Ishikawa (cell line): ENCODE results near the gene RAG2.

Experiments used
- CEBPB ChIP-seq: IDR thresholded peaks from 2 replicates; pipeline ENCODE4 v1.6.1; 2012
- CREB1 ChIP-seq: IDR thresholded peaks from 2 replicates; pipeline ENCODE4 v1.6.1; 2012; ENCODE audit warnings: low read depth
- EGR1 ChIP-seq: IDR thresholded peaks from 2 replicates; pipeline ENCODE4 v1.6.1; 2012
- EP300 ChIP-seq: IDR thresholded peaks from 2 replicates; pipeline ENCODE4 v1.6.1; 2012; ENCODE audit warnings: borderline replicate concordance
- FOXM1 ChIP-seq: IDR thresholded peaks from 2 replicates; pipeline ENCODE4 v1.6.1; 2012; ENCODE audit warnings: low read depth, borderline replicate concordance
- NFIC ChIP-seq: IDR thresholded peaks from 2 replicates; pipeline ENCODE4 v1.6.1; 2012
- RAD21 ChIP-seq: IDR thresholded peaks from 2 replicates; pipeline ENCODE4 v1.6.1; 2012; ENCODE audit warnings: low read depth
- REST ChIP-seq: IDR thresholded peaks from 2 replicates; pipeline ENCODE4 v1.6.1; 2012; ENCODE audit warnings: low read depth, mild to moderate bottlenecking
- TAF1 ChIP-seq: IDR thresholded peaks from 2 replicates; pipeline ENCODE4 v1.6.1; 2012; ENCODE audit warnings: low read depth, mild to moderate bottlenecking
- TCF12 ChIP-seq: IDR thresholded peaks from 2 replicates; pipeline ENCODE4 v1.6.1; 2012; ENCODE audit warnings: low read depth
- TEAD4 ChIP-seq: IDR thresholded peaks from 2 replicates; pipeline ENCODE4 v1.6.1; 2012
- USF1 ChIP-seq: IDR thresholded peaks from 2 replicates; pipeline ENCODE4 v1.6.1; 2012
- YY1 ChIP-seq: IDR thresholded peaks from 2 replicates; pipeline ENCODE4 v1.6.1; 2012; ENCODE audit warnings: low read depth
- ZBTB7A ChIP-seq: IDR thresholded peaks from 2 replicates; pipeline ENCODE4 v1.6.1; 2012; ENCODE audit warnings: low read depth
- TF ChIP-seq, protein P1 (sequence below): IDR thresholded peaks from 2 replicates; pipeline ENCODE4 v1.6.1; 2012

The RAG2 gene

DNA sequence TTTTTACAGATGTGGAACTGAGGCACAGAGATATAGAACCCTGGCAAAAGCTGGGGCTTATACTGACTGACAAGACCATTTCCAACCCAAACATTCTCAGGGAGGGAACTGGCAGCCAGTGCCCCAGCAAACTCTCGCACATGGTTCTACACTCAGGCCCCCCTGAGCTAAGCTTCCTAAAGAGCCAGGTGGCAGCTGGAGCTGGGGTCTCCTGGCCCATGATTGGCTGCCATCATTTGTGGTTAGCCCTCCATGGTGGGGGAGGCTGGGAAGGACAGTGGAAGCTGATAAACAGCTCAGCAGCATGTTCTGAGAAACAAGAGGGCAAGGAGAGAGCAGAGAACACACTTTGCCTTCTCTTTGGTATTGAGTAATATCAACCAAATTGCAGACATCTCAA lies 30.3 kb downstream of the RAG2 start, which contains the start of gene RAG1:
Gene RAG1, plus strand, starts transcription at position 314 of the 400 bp plus-strand sequence. CDS start 5,298 bp downstream, outside the sequence.
- TF ChIP-seq USF1, result no peak
- TF ChIP-seq CREB1, result no peak
- TF ChIP-seq REST, result no peak
- no peak for TF ChIP-seq YY1
- no peak for TF ChIP-seq TEAD4
- TF ChIP-seq TCF12, result no peak
- TF ChIP-seq FOXM1, result no peak

- TF ChIP-seq YY1, result no peak
- no peak for TF ChIP-seq TCF12
- no peak for TF ChIP-seq USF1
- no peak for TF ChIP-seq CREB1
- TF ChIP-seq EP300, result no peak
- TF ChIP-seq CEBPB, result no peak
- no peak for TF ChIP-seq TEAD4
- no peak for TF ChIP-seq NFIC
- TF ChIP-seq, protein P1, sequence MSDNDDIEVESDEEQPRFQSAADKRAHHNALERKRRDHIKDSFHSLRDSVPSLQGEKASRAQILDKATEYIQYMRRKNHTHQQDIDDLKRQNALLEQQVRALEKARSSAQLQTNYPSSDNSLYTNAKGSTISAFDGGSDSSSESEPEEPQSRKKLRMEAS, result no peak
- no peak for TF ChIP-seq REST
These were observed 31.5 kb downstream of the RAG2 start for GRCh38 chr11:36566407-36567053.

- TF ChIP-seq TAF1 (no peak), NFIC (no peak), TCF12 (no peak), FOXM1 (no peak), ZBTB7A (no peak), EP300 (no peak), TEAD4 (no peak), YY1 (no peak), CREB1 (no peak), CEBPB (no peak), USF1 (no peak), EGR1 (no peak), RAD21 (no peak), REST (no peak)
- TF ChIP-seq, protein P1, result no peak
These were observed 32.9 kb downstream of the RAG2 start for GRCh38 chr11:36565031-36565610.

DNA sequence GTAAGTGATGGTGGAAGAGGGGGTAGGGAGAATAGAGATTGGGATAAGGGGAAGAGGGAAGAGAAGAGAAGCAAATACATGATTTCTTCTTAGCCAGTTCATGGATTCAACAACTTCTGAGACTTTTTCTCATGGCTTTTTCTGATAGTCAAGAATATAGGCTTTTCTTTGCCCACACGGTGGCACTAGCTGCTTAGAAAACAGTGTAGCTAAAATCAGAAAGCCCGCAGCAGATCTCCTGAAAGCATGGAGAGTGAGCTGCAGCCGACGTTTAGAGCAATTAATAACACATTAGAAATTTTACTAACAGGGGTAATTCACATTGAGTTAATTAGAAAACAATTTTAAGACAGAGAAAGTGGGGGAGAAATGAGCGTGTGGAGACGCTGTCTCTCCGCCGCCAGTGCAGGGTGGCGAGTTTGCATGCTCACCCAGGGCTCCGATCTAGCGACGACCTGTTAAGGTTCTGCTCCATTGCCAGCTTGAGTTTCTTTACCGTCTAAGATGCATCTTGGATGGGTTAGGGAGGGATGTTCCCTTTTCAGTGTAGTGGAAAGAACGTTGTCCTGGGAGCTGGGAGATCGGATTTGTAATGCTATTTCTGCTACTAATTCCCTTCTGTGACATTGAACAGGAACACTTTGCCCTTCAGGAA lies 33.5 kb downstream of the RAG2 start:
- TF ChIP-seq REST, result no peak
- TF ChIP-seq TCF12, result no peak
- TF ChIP-seq ZBTB7A, result no peak
- peak; percentile 73 for TF ChIP-seq RAD21
- no peak for TF ChIP-seq CEBPB
- TF ChIP-seq CREB1, result no peak
